Measurements from ENCODE around the gene MEMO1.
"Not testable (repeated sequence)": the region's sequence is repeated elsewhere in the genome, so short reads cannot be mapped to it uniquely, and the experiment has no call there.

Gene MEMO1

GRCh38 chr2:31957354-31958139 lies 53.3 kb downstream of the MEMO1 start:
- no peak for DNase-seq (ENCODE audit: low spot score)

GRCh38 chr2:31956934-31957333 lies 53.9 kb downstream of the MEMO1 start:
- not testable (repeated sequence) for DNase-seq (ENCODE audit: low spot score)

GRCh38 chr2:31956312-31956711 lies 54.5 kb downstream of the MEMO1 start:
- DNase-seq (ENCODE audit: low spot score), result no peak

GRCh38 chr2:31953095-31953494 lies 57.7 kb downstream of the MEMO1 start:
- not testable (repeated sequence) for DNase-seq (ENCODE audit: low spot score)

- DNase-seq (ENCODE audit: low spot score), result no peak
Measured at GRCh38 chr2:31950946-31951562, 59.8 kb downstream of the MEMO1 start.

- no peak for DNase-seq (ENCODE audit: low spot score)
Measured at GRCh38 chr2:31947871-31948270, 62.9 kb downstream of the MEMO1 start.

GRCh38 chr2:31946838-31947237 lies 64.0 kb downstream of the MEMO1 start:
- DNase-seq (ENCODE audit: low spot score), result no peak

- DNase-seq (ENCODE audit: low spot score), result no peak
Measured at GRCh38 chr2:31945572-31945935, 65.3 kb downstream of the MEMO1 start.

- DNase-seq (ENCODE audit: low spot score), result no peak
Measured at GRCh38 chr2:31944828-31945571, 65.8 kb downstream of the MEMO1 start.

GRCh38 chr2:31943636-31944225 lies 67.1 kb downstream of the MEMO1 start:
- no peak for DNase-seq (ENCODE audit: low spot score)

GRCh38 chr2:31940920-31941319 lies 69.9 kb downstream of the MEMO1 start:
- DNase-seq (ENCODE audit: low spot score), result no peak

- no peak for DNase-seq (ENCODE audit: low spot score)
Measured at GRCh38 chr2:31937741-31938140, 73.1 kb downstream of the MEMO1 start.

- DNase-seq (ENCODE audit: low spot score), result no peak
Measured at GRCh38 chr2:31935370-31935769, 75.4 kb downstream of the MEMO1 start.

- no peak for DNase-seq (ENCODE audit: low spot score)
Measured at GRCh38 chr2:31933066-31933465, 77.7 kb downstream of the MEMO1 start.

- no peak for DNase-seq (ENCODE audit: low spot score)
Measured at GRCh38 chr2:31932589-31932988, 78.2 kb downstream of the MEMO1 start.

GRCh38 chr2:31931916-31932315 lies 78.9 kb downstream of the MEMO1 start:
- no peak for DNase-seq (ENCODE audit: low spot score)

- DNase-seq (ENCODE audit: low spot score), result no peak
Measured at GRCh38 chr2:31925517-31925916, 85.3 kb downstream of the MEMO1 start.

- DNase-seq (ENCODE audit: low spot score), result no peak
Measured at GRCh38 chr2:31923662-31924061, 87.1 kb downstream of the MEMO1 start.

GRCh38 chr2:31922542-31923408 lies 88.0 kb downstream of the MEMO1 start:
- no peak for DNase-seq (ENCODE audit: low spot score)

- no peak for DNase-seq (ENCODE audit: low spot score)
Measured at GRCh38 chr2:31920962-31921361, 89.8 kb downstream of the MEMO1 start.

GRCh38 chr2:31919499-31919898 lies 91.3 kb downstream of the MEMO1 start:
- no peak for DNase-seq (ENCODE audit: low spot score)

- no peak for DNase-seq (ENCODE audit: low spot score)
Measured at GRCh38 chr2:31909661-31910060, 101.1 kb downstream of the MEMO1 start.

Measured in left forelimb (tissue), 1 donor.